SU-DHL-6 (cell line): ENCODE results near the gene CNDP1.
"Not testable (repeated sequence)": the region's sequence is repeated elsewhere in the genome, so short reads cannot be mapped to it uniquely, and the experiment has no call there.

Experiments
- H2AFZ ChIP-seq: fragments of 200-600 bp; sonication (generic); 2 replicates; pipeline ENCODE4 v1.6.1; 2014; ENCODE audit warnings: low read depth, mild to moderate bottlenecking, moderate library complexity, mixed read lengths, antibody characterized with exemption, low read length; ENCODE audit not compliant: severe bottlenecking
- H3F3A ChIP-seq: fragments of 200-600 bp; shearing (Covaris generic); 2 replicates; pipeline ENCODE4 v1.6.0; 2016; ENCODE audit warnings: antibody characterized with exemption, mild to moderate bottlenecking; ENCODE audit not compliant: insufficient read depth
- H3K27ac ChIP-seq: fragments of 200-600 bp; sonication (generic); 2 replicates; pipeline ENCODE4 v1.5.1; 2016; ENCODE audit warnings: low read depth, mild to moderate bottlenecking, low read length, moderate library complexity, mixed read lengths
- H3K27me3 ChIP-seq: fragments of 200-600 bp; sonication (generic), shearing (Covaris generic); 2 replicates; pipeline ENCODE4 v1.6.0; 2014; ENCODE audit warnings: mild to moderate bottlenecking, low read length
- H3K36me3 ChIP-seq: fragments of 200-600 bp; sonication (generic); 2 replicates; pipeline ENCODE4 v1.6.1; 2014; ENCODE audit warnings: mild to moderate bottlenecking, low read length, mixed read lengths
- H3K4me2 ChIP-seq: fragments of 300-600, 200-600 bp; shearing (Covaris generic), sonication (generic); 2 replicates; pipeline ENCODE4 v1.6.0; 2014; ENCODE audit warnings: low read length, low read depth, mild to moderate bottlenecking; ENCODE audit not compliant: poor library complexity, severe bottlenecking
- H3K4me3 ChIP-seq: fragments of 200-600 bp; sonication (generic); 2 replicates; pipeline ENCODE4 v1.5.1; 2014; ENCODE audit warnings: antibody characterized with exemption, low read length, mild to moderate bottlenecking, mixed read lengths; ENCODE audit not compliant: insufficient read depth, poor library complexity, severe bottlenecking
- H3K79me2 ChIP-seq: fragments of 200-600 bp; sonication (generic); 2 replicates; pipeline ENCODE4 v1.6.1; 2014; ENCODE audit warnings: mild to moderate bottlenecking, low read length, moderate library complexity; ENCODE audit not compliant: insufficient read depth
- H3K9ac ChIP-seq: fragments of 200-600 bp; sonication (generic); 2 replicates; pipeline ENCODE4 v1.7.0; 2014; ENCODE audit warnings: mild to moderate bottlenecking, low read length
- H3K9me2 ChIP-seq: fragments of 200-600 bp; sonication (generic); replicated peaks from 2 replicates; pipeline ENCODE4 v1.6.1; 2014; ENCODE audit warnings: low read length; ENCODE audit not compliant: insufficient read depth
- H3K9me3 ChIP-seq: fragments of 200-600 bp; sonication (generic); 2 replicates; pipeline ENCODE4 v1.6.1; 2014; ENCODE audit warnings: low read length, mixed read lengths; ENCODE audit not compliant: insufficient read depth
- H4K20me1 ChIP-seq: fragments of 200-600 bp; sonication (generic); 2 replicates; pipeline ENCODE4 v1.6.1; 2014; ENCODE audit warnings: low read depth, mild to moderate bottlenecking, antibody characterized with exemption, low read length, moderate library complexity, mixed read lengths
- CTCF ChIP-seq: fragments of 200-600 bp; sonication (generic); IDR thresholded peaks from one replicate; pipeline ENCODE4 v1.5.1; 2017; ENCODE audit warnings: antibody characterized with exemption, mild to moderate bottlenecking, low read length, moderate library complexity; ENCODE audit not compliant: insufficient read depth, poor library complexity, severe bottlenecking
- EZH2phosphoT487 ChIP-seq: fragments of 200-600 bp; sonication (generic), shearing (Covaris generic); conservative IDR thresholded peaks from 2 replicates; pipeline ENCODE4 v1.6.1; 2018; ENCODE audit warnings: mild to moderate bottlenecking, antibody characterized with exemption, low read length, moderate library complexity, mixed read lengths

Gene CNDP1

GRCh38 chr18:74498712-74499627, 35.3 kb upstream of the CNDP1 start:
- H3K4me2 ChIP-seq = peak overlapping the region; percentile 99
- peak overlapping the region; percentile 74 for H3K4me3 ChIP-seq
- peak overlapping the region; percentile 28 for H2AFZ ChIP-seq
- H3K27ac ChIP-seq = peak overlapping the region; percentile 83
- no peaks in the 10 kb centered on the region for H3K9me2 ChIP-seq
- peak overlapping the region; percentile 62 for H3K9ac ChIP-seq
- H4K20me1 ChIP-seq = no peaks in the 10 kb centered on the region
- H3K9me3 ChIP-seq = no peaks in the 10 kb centered on the region
- peaks cover 19% of the 10 kb centered on the region for H3K36me3 ChIP-seq
- H3K79me2 ChIP-seq = peaks cover 49% of the 10 kb centered on the region
- TF ChIP-seq CTCF (no peak), EZH2phosphoT487 (no peak)
- peaks cover 38% of the 10 kb centered on the region for H3F3A ChIP-seq
- H3K27me3 ChIP-seq = no peaks in the 10 kb centered on the region

GRCh38 chr18:74499633-74500032, 34.7 kb upstream of the CNDP1 start:
- peak overlapping the region; percentile 28 for H2AFZ ChIP-seq
- H3K79me2 ChIP-seq = peaks cover 49% of the 10 kb centered on the region
- H3K9me2 ChIP-seq = no peaks in the 10 kb centered on the region
- peaks cover 33% of the 10 kb centered on the region for H3F3A ChIP-seq
- H3K9ac ChIP-seq = peak overlapping the region; percentile 62
- H3K27me3 ChIP-seq = no peaks in the 10 kb centered on the region
- H4K20me1 ChIP-seq = 0 out of 2 replicates have a peak, but pooled peaks cover under 1% of the 10 kb centered on the region
- peak overlapping the region; percentile 99 for H3K4me2 ChIP-seq
- H3K9me3 ChIP-seq = no peaks in the 10 kb centered on the region
- peak overlapping the region; percentile 74 for H3K4me3 ChIP-seq
- TF ChIP-seq CTCF = no peak
- TF ChIP-seq EZH2phosphoT487 = no peak
- H3K36me3 ChIP-seq = peaks cover 20% of the 10 kb centered on the region
- H3K27ac ChIP-seq = peak overlapping the region; percentile 83

GRCh38 chr18:74500372-74500771, 33.9 kb upstream of the CNDP1 start:
- Histone ChIP-seq H3F3A (peaks cover 32% of the 10 kb centered on the region), H3K9me2 (no peaks in the 10 kb centered on the region), H3K27ac (peak overlapping the region; percentile 83), H3K9me3 (no peaks in the 10 kb centered on the region), H3K9ac (peak overlapping the region; percentile 62), H3K4me3 (peak overlapping the region; percentile 74), H2AFZ (no peak overlapping the region), H3K79me2 (peaks cover 49% of the 10 kb centered on the region), H4K20me1 (0 out of 2 replicates have a peak, but pooled peaks cover 5% of the 10 kb centered on the region), H3K27me3 (no peaks in the 10 kb centered on the region), H3K36me3 (peaks cover 26% of the 10 kb centered on the region), H3K4me2 (peak overlapping the region; percentile 99)
- TF ChIP-seq EZH2phosphoT487 = no peak
- TF ChIP-seq CTCF = no peak

GRCh38 chr18:74500774-74501173, 33.5 kb upstream of the CNDP1 start:
- Histone ChIP-seq H3K9ac (peak overlapping the region; percentile 62), H3K27ac (peak overlapping the region; percentile 83), H3K36me3 (peaks cover 26% of the 10 kb centered on the region)

More at GRCh38 chr18:74500774-74501173, 33.5 kb upstream of the CNDP1 start:
- peaks cover 49% of the 10 kb centered on the region for H3K79me2 ChIP-seq
- peak overlapping the region; percentile 99 for H3K4me2 ChIP-seq
- not testable (repeated sequence) for H3K27me3 ChIP-seq, H4K20me1 ChIP-seq, H3K9me3 ChIP-seq, H3K9me2 ChIP-seq, H2AFZ ChIP-seq
- H3K4me3 ChIP-seq = peak overlapping the region; percentile 74
- H3F3A ChIP-seq = peaks cover 32% of the 10 kb centered on the region
